ENCODE results near the gene TEX53. TPM values are rescaled to one million over a fixed set of nuclear protein-coding genes. Genes with fewer than 3 reads are reported as not detected.

TEX53 gene
- total RNA-seq, 6 experiments from 2014 or later = not detected

- ATAC-seq (no peak), DNase-seq (no peak)
- intact Hi-C loops (cut with DNase I) = no loop called here
- H3K36me3 ChIP-seq = no peaks in the 10 kb centered on the region
- H3K27me3 ChIP-seq = no peaks in the 10 kb centered on the region
- H3K4me3 ChIP-seq = no peak overlapping the region
- TF ChIP-seq POLR2A (IDR thresholded peaks at IDR 0.05) (no peak), CTCF (IDR thresholded peaks at IDR 0.05) (no peak)
- no peak overlapping the region for H3K27ac ChIP-seq
- no CpG with 5 or more reads among the region's 2 CpGs for WGBS (ENCODE audit: insufficient coverage, low coverage, low lambda C conversion rate, missing lambda C conversion rate)
- no peaks in the 10 kb centered on the region for H3K4me1 ChIP-seq
- H3K9me3 ChIP-seq = no peaks in the 10 kb centered on the region
Observed at GRCh38 chr9:114674076-114674797, 16.6 kb upstream of the TEX53 start.

GRCh38 chr9:114671605-114672004 is 14.0 kb upstream of the TEX53 start:
- H3K27me3 ChIP-seq = no peaks in the 10 kb centered on the region
- no peaks in the 10 kb centered on the region for H3K9me3 ChIP-seq
- intact Hi-C loops (cut with DNase I) = no loop called here
- no peaks in the 10 kb centered on the region for H3K4me1 ChIP-seq
- DNase-seq = no peak
- 8% methylated on average over 1 of the region's 1 CpG for WGBS (ENCODE audit: insufficient coverage, low coverage, low lambda C conversion rate, missing lambda C conversion rate)
- no peak overlapping the region for H3K27ac ChIP-seq
- ATAC-seq = peak in 2 of 4 donors; percentile 43 to 66
- TF ChIP-seq POLR2A (IDR thresholded peaks at IDR 0.05) = no peak
- no peaks in the 10 kb centered on the region for H3K36me3 ChIP-seq
- H3K4me3 ChIP-seq = no peak overlapping the region

GRCh38 chr9:114669961-114670360 is 12.4 kb upstream of the TEX53 start:
- intact Hi-C loops (cut with DNase I) = no loop called here
- H3K9me3 ChIP-seq = no peaks in the 10 kb centered on the region

GRCh38 chr9:114668146-114668545 is 10.5 kb upstream of the TEX53 start:
- Histone ChIP-seq H3K27ac (no peak overlapping the region), H3K36me3 (no peaks in the 10 kb centered on the region), H3K27me3 (no peaks in the 10 kb centered on the region), H3K4me1 (no peaks in the 10 kb centered on the region), H3K4me3 (no peak overlapping the region), H3K9me3 (no peaks in the 10 kb centered on the region)
- TF ChIP-seq POLR2A (IDR thresholded peaks at IDR 0.05) (no peak), CTCF (IDR thresholded peaks at IDR 0.05) (no peak)
- DNase-seq (no peak), ATAC-seq (no peak)
- 71% methylated on average over 6 of the region's 6 CpGs for WGBS (ENCODE audit: insufficient coverage, low coverage, low lambda C conversion rate, missing lambda C conversion rate)
- intact Hi-C loops (cut with DNase I) = no loop called here

More at GRCh38 chr9:114669961-114670360, 12.4 kb upstream of the TEX53 start:
- ATAC-seq (no peak), DNase-seq (no peak)
- H3K27me3 ChIP-seq = no peaks in the 10 kb centered on the region
- no peaks in the 10 kb centered on the region for H3K36me3 ChIP-seq
- no peak overlapping the region for H3K27ac ChIP-seq
- TF ChIP-seq POLR2A (IDR thresholded peaks at IDR 0.05) (no peak), CTCF (IDR thresholded peaks at IDR 0.05) (no peak)
- no peaks in the 10 kb centered on the region for H3K4me1 ChIP-seq
- H3K4me3 ChIP-seq = no peak overlapping the region

- H3K36me3 ChIP-seq = no peaks in the 10 kb centered on the region
- no peaks in the 10 kb centered on the region for H3K27me3 ChIP-seq
- H3K9me3 ChIP-seq = no peaks in the 10 kb centered on the region
- DNase-seq = no peak
- no peak overlapping the region for H3K4me3 ChIP-seq
- no peak for TF ChIP-seq POLR2A (IDR thresholded peaks at IDR 0.05)
- no peaks in the 10 kb centered on the region for H3K4me1 ChIP-seq
- intact Hi-C loops (cut with DNase I) = no loop called here
- H3K27ac ChIP-seq = no peak overlapping the region
- WGBS (ENCODE audit: insufficient coverage, low coverage, low lambda C conversion rate, missing lambda C conversion rate) = 39% methylated on average over 4 of the region's 4 CpGs
- ATAC-seq = no peak
Observed at GRCh38 chr9:114666851-114667250, 9.2 kb upstream of the TEX53 start.

All from right lobe of liver (tissue), 6 donors.